NB4 (cell line): ENCODE measurements around the gene CABP7.

Source experiments
- MAX ChIP-seq: IDR thresholded peaks from 2 replicates; pipeline ENCODE4 v1.6.1; 2011; ENCODE audit warnings: low read depth, low read length
- POLR2A ChIP-seq: IDR thresholded peaks from 2 replicates; pipeline ENCODE4 v1.6.1; 2011; ENCODE audit warnings: mild to moderate bottlenecking; ENCODE audit not compliant: insufficient read length; ENCODE audit errors: extremely low read depth
- TF ChIP-seq, protein P1 (sequence below): IDR thresholded peaks from one replicate; pipeline ENCODE4 v1.5.1; 2012; ENCODE audit warnings: low read depth, low read length

DNA sequence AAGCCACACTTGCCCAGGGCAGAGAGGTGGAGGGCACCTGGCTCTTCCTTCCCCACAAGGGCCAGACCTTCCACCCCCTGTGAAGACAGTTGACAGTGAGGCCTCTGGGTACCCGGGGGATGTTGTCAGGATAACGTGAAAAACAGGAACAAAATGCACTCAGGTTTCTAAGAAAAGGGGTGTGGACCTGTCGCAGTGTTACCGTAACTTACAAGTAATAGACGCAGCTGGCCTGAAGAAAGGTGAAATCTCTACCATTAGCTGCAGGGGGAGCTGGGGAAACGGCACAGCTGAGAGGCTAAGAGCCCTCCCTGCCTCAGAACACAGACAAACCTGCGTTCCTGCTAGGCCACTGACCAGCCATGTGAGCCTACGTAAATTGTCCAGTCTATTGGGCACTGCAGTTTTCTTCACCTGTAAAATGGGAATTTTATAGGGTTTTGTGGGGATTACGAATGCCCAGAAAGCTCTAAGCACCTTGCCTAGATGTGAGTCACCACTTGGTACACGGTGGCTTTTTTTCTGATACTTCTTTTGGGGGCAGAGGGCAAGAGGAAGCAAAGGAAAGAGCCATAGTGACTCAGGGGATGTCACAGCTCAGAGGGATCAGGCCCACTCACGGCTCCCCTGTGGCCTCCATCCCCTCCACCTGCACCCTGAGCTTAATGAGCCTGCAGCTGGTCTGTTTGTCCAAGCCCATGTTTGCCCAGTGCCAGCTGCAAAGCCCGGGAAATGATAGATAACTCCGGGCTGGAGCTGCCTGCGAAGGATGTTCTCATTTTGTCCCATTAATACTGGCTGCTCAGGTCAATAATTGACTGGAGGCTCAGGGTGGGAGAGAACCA lies 18.4 kb upstream of the CABP7 start:
- TF ChIP-seq, protein P1, sequence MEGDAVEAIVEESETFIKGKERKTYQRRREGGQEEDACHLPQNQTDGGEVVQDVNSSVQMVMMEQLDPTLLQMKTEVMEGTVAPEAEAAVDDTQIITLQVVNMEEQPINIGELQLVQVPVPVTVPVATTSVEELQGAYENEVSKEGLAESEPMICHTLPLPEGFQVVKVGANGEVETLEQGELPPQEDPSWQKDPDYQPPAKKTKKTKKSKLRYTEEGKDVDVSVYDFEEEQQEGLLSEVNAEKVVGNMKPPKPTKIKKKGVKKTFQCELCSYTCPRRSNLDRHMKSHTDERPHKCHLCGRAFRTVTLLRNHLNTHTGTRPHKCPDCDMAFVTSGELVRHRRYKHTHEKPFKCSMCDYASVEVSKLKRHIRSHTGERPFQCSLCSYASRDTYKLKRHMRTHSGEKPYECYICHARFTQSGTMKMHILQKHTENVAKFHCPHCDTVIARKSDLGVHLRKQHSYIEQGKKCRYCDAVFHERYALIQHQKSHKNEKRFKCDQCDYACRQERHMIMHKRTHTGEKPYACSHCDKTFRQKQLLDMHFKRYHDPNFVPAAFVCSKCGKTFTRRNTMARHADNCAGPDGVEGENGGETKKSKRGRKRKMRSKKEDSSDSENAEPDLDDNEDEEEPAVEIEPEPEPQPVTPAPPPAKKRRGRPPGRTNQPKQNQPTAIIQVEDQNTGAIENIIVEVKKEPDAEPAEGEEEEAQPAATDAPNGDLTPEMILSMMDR, result no peak
- TF ChIP-seq POLR2A, result no peak
- no peak for TF ChIP-seq MAX
